ENCODE measurements around the gene OR1E1.
A peak's percentile ranks its signal among the peaks of the same experiment; 100 is the strongest.
"Not testable (repeated sequence)": the region's sequence is repeated elsewhere in the genome, so short reads cannot be mapped to it uniquely, and the experiment has no call there.

The OR1E1 gene

DNA sequence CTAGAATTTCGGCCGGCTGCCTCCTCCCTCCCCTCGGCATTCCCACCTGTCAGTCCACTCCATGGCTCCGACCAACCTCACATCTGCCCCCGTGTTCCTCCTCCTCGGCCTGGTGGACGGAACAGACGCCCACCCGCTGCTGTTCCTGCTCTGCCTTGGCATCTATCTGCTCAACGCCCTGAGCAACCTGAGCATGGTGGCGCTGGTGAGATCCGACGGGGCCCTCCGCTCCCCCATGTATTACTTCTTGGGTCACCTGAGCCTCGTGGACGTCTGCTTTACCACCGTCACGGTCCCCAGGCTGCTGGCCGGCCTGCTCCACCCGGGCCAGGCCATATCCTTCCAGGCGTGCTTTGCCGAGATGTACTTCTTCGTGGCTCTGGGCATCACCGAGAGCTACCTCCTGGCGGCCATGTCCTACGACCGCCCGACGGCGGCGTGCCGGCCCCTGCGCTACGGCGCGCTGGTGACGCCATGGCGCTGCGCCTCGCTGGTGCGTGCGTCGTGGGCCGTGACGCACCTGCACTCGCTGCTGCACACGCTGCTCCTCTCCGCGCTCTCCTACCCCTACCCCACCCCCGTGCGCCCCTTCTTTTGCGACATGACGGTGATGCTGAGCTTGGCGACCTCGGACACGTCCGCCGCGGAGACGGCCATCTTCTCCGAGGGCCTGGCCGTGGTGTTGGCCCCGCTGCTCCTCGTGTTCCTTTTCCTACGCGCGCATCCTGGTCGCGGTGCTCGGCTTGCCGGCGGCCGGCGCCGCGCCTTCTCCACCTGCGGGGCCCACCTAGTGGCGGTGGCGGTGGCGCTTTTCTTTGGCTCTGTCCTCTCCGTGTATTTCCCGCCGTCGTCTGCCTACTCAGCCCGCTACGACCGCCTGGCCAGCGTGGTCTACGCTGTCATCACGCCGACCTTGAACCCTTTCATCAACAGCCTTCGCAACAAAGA, 12.1 kb downstream of the OR1E1 start, which contains the start of gene OR3A2:
TSS of gene OR3A2 (minus strand) at position 440 of the 948 bp plus-strand sequence.
- no peaks in the 10 kb centered on the region for H3K9me3 Mint-ChIP-seq
- no peaks in the 10 kb centered on the region for H3K36me3 Mint-ChIP-seq
- DNase-seq (ENCODE audit: low spot score in 2 of 2) (peak in 1 of 2 donors; percentile 5), ATAC-seq (ENCODE audit: low read depth) (peak; percentile 92)
- H3K27ac Mint-ChIP-seq: peak within 1 kb of the TSS; percentile 39
- H3K4me3 Mint-ChIP-seq: peak within 1 kb of the TSS; percentile 80
- H3K27me3 Mint-ChIP-seq: peaks cover 22% of the 10 kb centered on the region
- H3K4me1 Mint-ChIP-seq: no peaks in the 10 kb centered on the region

DNA sequence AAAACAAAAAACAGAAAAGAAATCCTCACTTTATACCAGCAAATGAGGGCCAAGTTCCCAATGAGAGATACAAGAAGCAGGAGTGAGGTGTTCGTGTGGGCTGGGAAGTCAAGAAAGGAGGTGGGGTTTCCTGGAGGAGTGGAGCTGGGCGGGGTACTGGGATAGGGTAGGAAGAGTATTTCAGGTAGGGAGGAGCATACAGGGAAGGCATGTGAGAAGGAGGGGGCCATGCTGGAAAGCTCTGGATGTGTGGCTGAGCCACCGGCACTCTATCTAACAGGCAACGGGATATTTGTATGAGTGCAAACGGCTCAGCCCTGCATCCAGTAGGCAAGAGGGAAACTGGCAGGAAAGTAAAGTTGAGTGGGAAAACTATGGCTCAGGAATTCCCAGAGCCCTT, 16.3 kb downstream of the OR1E1 start:
- H3K27me3 Mint-ChIP-seq: peaks cover 27% of the 10 kb centered on the region
- no peak overlapping the region for H3K27ac Mint-ChIP-seq
- DNase-seq (ENCODE audit: low spot score in 2 of 2) (no peak), ATAC-seq (ENCODE audit: low read depth) (no peak)
- H3K4me3 Mint-ChIP-seq: no peak overlapping the region
- peaks cover 3% of the 10 kb centered on the region for H3K4me1 Mint-ChIP-seq
- H3K36me3 Mint-ChIP-seq: peaks cover 2% of the 10 kb centered on the region
- H3K9me3 Mint-ChIP-seq: no peaks in the 10 kb centered on the region

DNA sequence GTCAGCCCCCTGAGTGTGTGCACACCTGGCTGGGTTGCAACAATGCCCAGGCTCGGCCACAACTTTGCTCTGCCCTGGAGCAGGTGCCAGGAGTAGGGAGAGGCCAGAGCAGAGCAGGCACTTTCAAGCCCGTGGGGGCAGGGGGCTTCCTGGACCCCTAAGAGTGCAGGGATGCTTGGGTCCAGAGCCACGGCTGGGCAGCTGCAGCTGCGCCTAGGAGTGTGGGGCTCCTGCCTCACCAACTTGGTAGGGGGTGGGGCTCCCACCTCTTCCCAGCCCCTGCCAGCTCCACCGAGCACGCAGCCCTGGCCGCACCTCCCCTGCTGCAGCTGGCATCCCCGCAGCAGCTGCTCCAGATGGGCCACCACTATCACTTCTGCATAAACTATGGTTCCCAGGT, 19.9 kb downstream of the OR1E1 start:
- no peak for DNase-seq (ENCODE audit: low spot score in 2 of 2)
- H3K9me3 Mint-ChIP-seq: peaks cover 6% of the 10 kb centered on the region
- H3K36me3 Mint-ChIP-seq: peaks cover 4% of the 10 kb centered on the region
- peaks cover 15% of the 10 kb centered on the region for H3K27me3 Mint-ChIP-seq
- ATAC-seq (ENCODE audit: low read depth): no peak
- H3K4me3 Mint-ChIP-seq: no peak overlapping the region
- peaks cover 3% of the 10 kb centered on the region for H3K4me1 Mint-ChIP-seq
- peak overlapping the region; percentile 21 for H3K27ac Mint-ChIP-seq

DNA sequence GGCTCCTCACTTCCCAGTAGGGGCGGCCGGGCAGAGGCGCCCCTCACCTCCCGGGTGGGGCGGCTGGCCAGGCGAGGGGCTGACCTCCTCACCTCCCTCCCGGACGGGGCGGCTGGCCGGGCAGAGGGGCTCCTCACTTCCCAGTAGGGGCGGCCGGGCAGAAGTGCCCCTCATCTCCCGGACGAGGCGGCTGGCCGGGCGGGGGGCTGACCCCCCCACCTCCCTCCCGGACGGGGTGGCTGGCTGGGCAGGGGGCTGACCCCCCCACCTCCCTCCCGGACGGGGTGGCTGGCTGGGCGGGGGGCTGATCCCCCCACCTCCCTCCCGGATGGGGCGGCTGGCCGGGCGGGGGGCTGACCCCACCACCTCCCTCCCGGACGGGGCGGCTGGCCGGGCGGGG, 27.0 kb downstream of the OR1E1 start:
- not testable (repeated sequence) for H3K4me1 Mint-ChIP-seq; ATAC-seq (ENCODE audit: low read depth); H3K27ac Mint-ChIP-seq; DNase-seq (ENCODE audit: low spot score in 2 of 2); H3K36me3 Mint-ChIP-seq; H3K27me3 Mint-ChIP-seq; H3K4me3 Mint-ChIP-seq
- H3K9me3 Mint-ChIP-seq: peaks cover 12% of the 10 kb centered on the region

Measured in memory B cell (primary cell).